ENCODE data around the gene SAMM50.

DNA sequence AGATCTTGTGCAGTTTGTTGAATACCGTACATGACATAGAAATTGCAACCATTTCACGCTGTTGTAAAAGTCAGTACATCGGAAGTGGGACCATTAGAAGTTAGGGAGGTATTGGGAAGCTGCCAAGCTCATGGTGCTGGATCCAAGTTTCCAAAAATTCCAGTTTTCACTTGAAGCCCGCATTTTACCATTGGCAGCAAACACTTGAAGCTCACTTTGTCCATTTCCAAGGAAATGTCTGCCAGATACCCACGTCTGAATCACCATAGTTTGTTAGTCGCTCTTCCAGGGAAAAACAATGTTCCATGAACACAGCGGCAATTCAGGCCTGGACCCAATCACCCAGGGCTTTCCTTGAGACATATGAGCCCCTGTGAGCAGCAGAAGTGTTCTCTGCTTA is 46.3 kb downstream of the SAMM50 start:
- TF ChIP-seq, protein P1, sequence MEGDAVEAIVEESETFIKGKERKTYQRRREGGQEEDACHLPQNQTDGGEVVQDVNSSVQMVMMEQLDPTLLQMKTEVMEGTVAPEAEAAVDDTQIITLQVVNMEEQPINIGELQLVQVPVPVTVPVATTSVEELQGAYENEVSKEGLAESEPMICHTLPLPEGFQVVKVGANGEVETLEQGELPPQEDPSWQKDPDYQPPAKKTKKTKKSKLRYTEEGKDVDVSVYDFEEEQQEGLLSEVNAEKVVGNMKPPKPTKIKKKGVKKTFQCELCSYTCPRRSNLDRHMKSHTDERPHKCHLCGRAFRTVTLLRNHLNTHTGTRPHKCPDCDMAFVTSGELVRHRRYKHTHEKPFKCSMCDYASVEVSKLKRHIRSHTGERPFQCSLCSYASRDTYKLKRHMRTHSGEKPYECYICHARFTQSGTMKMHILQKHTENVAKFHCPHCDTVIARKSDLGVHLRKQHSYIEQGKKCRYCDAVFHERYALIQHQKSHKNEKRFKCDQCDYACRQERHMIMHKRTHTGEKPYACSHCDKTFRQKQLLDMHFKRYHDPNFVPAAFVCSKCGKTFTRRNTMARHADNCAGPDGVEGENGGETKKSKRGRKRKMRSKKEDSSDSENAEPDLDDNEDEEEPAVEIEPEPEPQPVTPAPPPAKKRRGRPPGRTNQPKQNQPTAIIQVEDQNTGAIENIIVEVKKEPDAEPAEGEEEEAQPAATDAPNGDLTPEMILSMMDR (IDR thresholded peaks at IDR 0.05): no peak
- no peak for TF ChIP-seq POLR2A (IDR thresholded peaks at IDR 0.05)

Measured in lower leg skin (tissue), 3 donors.